ENCODE results near the gene CFAP221. TPM values are rescaled to one million over a fixed set of nuclear protein-coding genes. Genes with fewer than 3 reads are reported as not detected.

Gene CFAP221
- total and polyA plus RNA-seq, 7 experiments from 2014 or later = not detected

- H3K4me1 Mint-ChIP-seq = no peaks in the 10 kb centered on the region
These were observed 35.4 kb downstream of the CFAP221 start for GRCh38 chr2:119579424-119580295.

GRCh38 chr2:119580550-119581072 lies 36.4 kb downstream of the CFAP221 start:
- CTCF ChIA-PET = no interaction called here
- Mint-ChIP-seq H3K27me3 (peaks cover 0 to 28% (median 12%) of the 10 kb centered on the region in 5 donors), H3K36me3 (peaks cover 0 to 8% (median 0%) of the 10 kb centered on the region in 5 donors), H3K9me3 (peaks cover 0 to 27% (median 4%) of the 10 kb centered on the region in 11 donors), H3K27ac (no peak overlapping the region), H3K4me3 (no peak overlapping the region), H3K4me1 (no peaks in the 10 kb centered on the region)
- Histone ChIP-seq H3K9me3 (ENCODE audit: control insufficient read depth in 2 of 3, low read length in 3 of 3) (no peaks in the 10 kb centered on the region), H3K27me3 (ENCODE audit: control insufficient read depth in 2 of 2, insufficient read depth in 2 of 2, low read length in 2 of 2) (no peaks in the 10 kb centered on the region), H3K4me3 (ENCODE audit: low read length) (no peak overlapping the region), H3K4me1 (ENCODE audit: control insufficient read depth in 2 of 2, insufficient read depth in 2 of 2, low read length in 2 of 2) (no peaks in the 10 kb centered on the region), H3K36me3 (ENCODE audit: control insufficient read depth in 2 of 3, insufficient read depth in 3 of 3, low read length in 3 of 3) (no peaks in the 10 kb centered on the region), H3K27ac (ENCODE audit: low read depth, low read length) (no peak overlapping the region)
- intact Hi-C loops (cut with micrococcal nuclease) = no loop called here
- DNase-seq (no peak), ATAC-seq (no peak)
- POLR2A ChIA-PET = no interaction called here

More at GRCh38 chr2:119579424-119580295, 35.4 kb downstream of the CFAP221 start:
- Histone ChIP-seq H3K36me3 (ENCODE audit: control insufficient read depth in 2 of 3, insufficient read depth in 3 of 3, low read length in 3 of 3) (no peaks in the 10 kb centered on the region), H3K27ac (ENCODE audit: low read depth, low read length) (no peak overlapping the region), H3K4me3 (ENCODE audit: low read length) (no peak overlapping the region), H3K9me3 (ENCODE audit: control insufficient read depth in 2 of 3, low read length in 3 of 3) (no peaks in the 10 kb centered on the region), H3K27me3 (ENCODE audit: control insufficient read depth in 2 of 2, insufficient read depth in 2 of 2, low read length in 2 of 2) (no peaks in the 10 kb centered on the region), H3K4me1 (ENCODE audit: control insufficient read depth in 2 of 2, insufficient read depth in 2 of 2, low read length in 2 of 2) (no peaks in the 10 kb centered on the region)
- Mint-ChIP-seq H3K27me3 (peaks cover 0 to 33% (median 12%) of the 10 kb centered on the region in 5 donors), H3K27ac (no peak overlapping the region), H3K36me3 (peaks cover 0 to 8% (median 0%) of the 10 kb centered on the region in 5 donors), H3K4me3 (no peak overlapping the region), H3K9me3 (peaks cover 0 to 25% (median 4%) of the 10 kb centered on the region in 11 donors)
- CTCF ChIA-PET = no interaction called here
- intact Hi-C loops (cut with micrococcal nuclease) = no loop called here
- POLR2A ChIA-PET = no interaction called here
- ATAC-seq = no peak
- DNase-seq = no peak

GRCh38 chr2:119583291-119583690 lies 39.0 kb downstream of the CFAP221 start:
- H3K4me1 ChIP-seq (ENCODE audit: control insufficient read depth in 2 of 2, insufficient read depth in 2 of 2, low read length in 2 of 2) = no peaks in the 10 kb centered on the region
- no peak overlapping the region for H3K4me3 ChIP-seq (ENCODE audit: low read length)
- H3K27ac ChIP-seq (ENCODE audit: low read depth, low read length) = no peak overlapping the region
- Mint-ChIP-seq H3K4me3 (no peak overlapping the region), H3K4me1 (no peaks in the 10 kb centered on the region), H3K9me3 (peaks cover 0 to 19% (median 3%) of the 10 kb centered on the region in 11 donors), H3K27me3 (peaks cover 0 to 15% (median 11%) of the 10 kb centered on the region in 5 donors), H3K36me3 (no peaks in the 10 kb centered on the region), H3K27ac (no peak overlapping the region)
- ChIA-PET CTCF (no interaction called here), POLR2A (no interaction called here)
- ATAC-seq (no peak), DNase-seq (no peak)
- no peaks in the 10 kb centered on the region for H3K9me3 ChIP-seq (ENCODE audit: control insufficient read depth in 2 of 3, low read length in 3 of 3)
- no peaks in the 10 kb centered on the region for H3K27me3 ChIP-seq (ENCODE audit: control insufficient read depth in 2 of 2, insufficient read depth in 2 of 2, low read length in 2 of 2)
- intact Hi-C loops (cut with micrococcal nuclease) = no loop called here
- H3K36me3 ChIP-seq (ENCODE audit: control insufficient read depth in 2 of 3, insufficient read depth in 3 of 3, low read length in 3 of 3) = no peaks in the 10 kb centered on the region

GRCh38 chr2:119584469-119584868 lies 40.2 kb downstream of the CFAP221 start:
- no peak overlapping the region for H3K4me3 ChIP-seq (ENCODE audit: low read length)
- H3K27ac ChIP-seq (ENCODE audit: low read depth, low read length) = no peak overlapping the region
- Mint-ChIP-seq H3K4me3 (no peak overlapping the region), H3K4me1 (no peaks in the 10 kb centered on the region), H3K27me3 (peaks cover 0 to 23% (median 17%) of the 10 kb centered on the region in 5 donors), H3K9me3 (peaks cover 0 to 19% (median 3%) of the 10 kb centered on the region in 11 donors), H3K27ac (no peak overlapping the region), H3K36me3 (no peaks in the 10 kb centered on the region)
- no peaks in the 10 kb centered on the region for H3K4me1 ChIP-seq (ENCODE audit: control insufficient read depth in 2 of 2, insufficient read depth in 2 of 2, low read length in 2 of 2)
- no peak for DNase-seq
- POLR2A ChIA-PET = no interaction called here
- H3K36me3 ChIP-seq (ENCODE audit: control insufficient read depth in 2 of 3, insufficient read depth in 3 of 3, low read length in 3 of 3) = no peaks in the 10 kb centered on the region
- no peaks in the 10 kb centered on the region for H3K27me3 ChIP-seq (ENCODE audit: control insufficient read depth in 2 of 2, insufficient read depth in 2 of 2, low read length in 2 of 2)
- H3K9me3 ChIP-seq (ENCODE audit: control insufficient read depth in 2 of 3, low read length in 3 of 3) = no peaks in the 10 kb centered on the region
- CTCF ChIA-PET = no interaction called here
- no peak for ATAC-seq
- intact Hi-C loops (cut with micrococcal nuclease) = no loop called here

- H3K36me3 ChIP-seq (ENCODE audit: control insufficient read depth in 2 of 3, insufficient read depth in 3 of 3, low read length in 3 of 3) = no peaks in the 10 kb centered on the region
- intact Hi-C loops (cut with micrococcal nuclease) = no loop called here
- H3K27me3 ChIP-seq (ENCODE audit: control insufficient read depth in 2 of 2, insufficient read depth in 2 of 2, low read length in 2 of 2) = no peaks in the 10 kb centered on the region
- no peaks in the 10 kb centered on the region for H3K9me3 ChIP-seq (ENCODE audit: control insufficient read depth in 2 of 3, low read length in 3 of 3)
- Mint-ChIP-seq H3K4me1 (no peaks in the 10 kb centered on the region), H3K9me3 (peaks cover 0 to 19% (median 3%) of the 10 kb centered on the region in 11 donors), H3K36me3 (no peaks in the 10 kb centered on the region), H3K4me3 (no peak overlapping the region), H3K27me3 (peaks cover 0 to 28% (median 23%) of the 10 kb centered on the region in 5 donors), H3K27ac (no peak overlapping the region)
- CTCF ChIA-PET = no interaction called here
- no peak for DNase-seq
- no peak overlapping the region for H3K4me3 ChIP-seq (ENCODE audit: low read length)
- H3K27ac ChIP-seq (ENCODE audit: low read depth, low read length) = no peak overlapping the region
- POLR2A ChIA-PET = no interaction called here
- no peaks in the 10 kb centered on the region for H3K4me1 ChIP-seq (ENCODE audit: control insufficient read depth in 2 of 2, insufficient read depth in 2 of 2, low read length in 2 of 2)
- ATAC-seq = no peak
These were observed 41.8 kb downstream of the CFAP221 start for GRCh38 chr2:119586085-119586484.

- ChIA-PET CTCF (no interaction called here), POLR2A (no interaction called here)
- peaks cover 0 to 27% (median 22%) of the 10 kb centered on the region in 5 donors for H3K27me3 Mint-ChIP-seq
- H3K4me3 ChIP-seq (ENCODE audit: low read length) = no peak overlapping the region
- no peaks in the 10 kb centered on the region for H3K9me3 ChIP-seq (ENCODE audit: control insufficient read depth in 2 of 3, low read length in 3 of 3)
- peaks cover 0 to 2% (median 0%) of the 10 kb centered on the region in 11 donors for H3K9me3 Mint-ChIP-seq
- H3K4me1 Mint-ChIP-seq = no peaks in the 10 kb centered on the region
- no peak overlapping the region for H3K27ac Mint-ChIP-seq
- H3K36me3 ChIP-seq (ENCODE audit: control insufficient read depth in 2 of 3, insufficient read depth in 3 of 3, low read length in 3 of 3) = no peaks in the 10 kb centered on the region
- no peaks in the 10 kb centered on the region for H3K4me1 ChIP-seq (ENCODE audit: control insufficient read depth in 2 of 2, insufficient read depth in 2 of 2, low read length in 2 of 2)
- no peaks in the 10 kb centered on the region for H3K36me3 Mint-ChIP-seq
- no peak for ATAC-seq
- H3K27me3 ChIP-seq (ENCODE audit: control insufficient read depth in 2 of 2, insufficient read depth in 2 of 2, low read length in 2 of 2) = no peaks in the 10 kb centered on the region
- no peak for DNase-seq
- no peak overlapping the region for H3K27ac ChIP-seq (ENCODE audit: low read depth, low read length)
- no peak overlapping the region for H3K4me3 Mint-ChIP-seq
- intact Hi-C loops (cut with micrococcal nuclease) = no loop called here
These were observed 46.6 kb downstream of the CFAP221 start for GRCh38 chr2:119590873-119591272.

- CTCF ChIA-PET = no interaction called here
- no peaks in the 10 kb centered on the region for H3K4me1 ChIP-seq (ENCODE audit: control insufficient read depth in 2 of 2, insufficient read depth in 2 of 2, low read length in 2 of 2)
- peaks cover 0 to 25% (median 18%) of the 10 kb centered on the region in 5 donors for H3K27me3 Mint-ChIP-seq
- ATAC-seq = no peak
- H3K27me3 ChIP-seq (ENCODE audit: control insufficient read depth in 2 of 2, insufficient read depth in 2 of 2, low read length in 2 of 2) = no peaks in the 10 kb centered on the region
- no peak for DNase-seq
- no peak overlapping the region for H3K4me3 ChIP-seq (ENCODE audit: low read length)
- no peaks in the 10 kb centered on the region for H3K9me3 ChIP-seq (ENCODE audit: control insufficient read depth in 2 of 3, low read length in 3 of 3)
- no peaks in the 10 kb centered on the region for H3K9me3 Mint-ChIP-seq
- H3K36me3 Mint-ChIP-seq = no peaks in the 10 kb centered on the region
- intact Hi-C loops (cut with micrococcal nuclease) = no loop called here
- POLR2A ChIA-PET = no interaction called here
- no peak overlapping the region for H3K4me3 Mint-ChIP-seq
- H3K27ac ChIP-seq (ENCODE audit: low read depth, low read length) = no peak overlapping the region
- no peak overlapping the region for H3K27ac Mint-ChIP-seq
- no peaks in the 10 kb centered on the region for H3K36me3 ChIP-seq (ENCODE audit: control insufficient read depth in 2 of 3, insufficient read depth in 3 of 3, low read length in 3 of 3)
- H3K4me1 Mint-ChIP-seq = no peaks in the 10 kb centered on the region
These were observed 47.3 kb downstream of the CFAP221 start for GRCh38 chr2:119591523-119591922.
